Measurements from ENCODE around the gene BTN3A1.

BTN3A1 gene

DNA sequence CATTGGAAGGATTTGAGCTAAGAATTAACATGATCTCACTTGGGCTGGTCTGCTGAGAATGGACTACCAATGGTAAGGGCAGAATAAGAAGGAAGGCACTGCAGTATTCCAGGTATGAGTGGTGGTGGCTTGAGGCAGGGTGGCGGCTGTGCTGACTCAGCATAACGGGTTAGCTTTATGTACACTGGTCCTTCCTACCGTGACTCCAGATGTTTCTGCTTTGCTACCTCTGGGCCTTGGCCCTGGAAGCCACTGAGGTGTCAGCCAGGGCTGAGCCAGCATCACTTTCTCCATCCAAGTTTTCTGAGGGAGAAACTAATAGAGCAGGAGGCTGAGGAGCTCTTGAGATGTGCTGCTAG lies 25.4 kb downstream of the BTN3A1 start:
- Histone ChIP-seq H3K9me3 (ENCODE audit: control insufficient read depth, insufficient read depth, low read length) (no peaks in the 10 kb centered on the region), H3K27me3 (ENCODE audit: control insufficient read depth, low read length) (no peaks in the 10 kb centered on the region), H3F3A (ENCODE audit: control insufficient read depth, insufficient read depth) (no peaks in the 10 kb centered on the region), H3K4me3 (ENCODE audit: low read length) (no peak overlapping the region), H3K4me1 (ENCODE audit: control insufficient read depth, low read length) (no peaks in the 10 kb centered on the region), H3K27ac (ENCODE audit: low read depth, low read length) (no peak overlapping the region), H4K20me1 (ENCODE audit: control insufficient read depth, insufficient read depth, low read depth, low read length) (no peaks in the 10 kb centered on the region), H3K4me2 (ENCODE audit: low read length) (no peak overlapping the region), H3K9me2 (replicated peaks; ENCODE audit: control insufficient read depth, low read length) (no peaks in the 10 kb centered on the region), H3K79me2 (ENCODE audit: control insufficient read depth, low read length) (no peaks in the 10 kb centered on the region), H3K36me3 (ENCODE audit: control insufficient read depth, low read length) (peaks cover 3% of the 10 kb centered on the region; the same call in 1 of the 2 replicates)
- TF ChIP-seq, protein P1, sequence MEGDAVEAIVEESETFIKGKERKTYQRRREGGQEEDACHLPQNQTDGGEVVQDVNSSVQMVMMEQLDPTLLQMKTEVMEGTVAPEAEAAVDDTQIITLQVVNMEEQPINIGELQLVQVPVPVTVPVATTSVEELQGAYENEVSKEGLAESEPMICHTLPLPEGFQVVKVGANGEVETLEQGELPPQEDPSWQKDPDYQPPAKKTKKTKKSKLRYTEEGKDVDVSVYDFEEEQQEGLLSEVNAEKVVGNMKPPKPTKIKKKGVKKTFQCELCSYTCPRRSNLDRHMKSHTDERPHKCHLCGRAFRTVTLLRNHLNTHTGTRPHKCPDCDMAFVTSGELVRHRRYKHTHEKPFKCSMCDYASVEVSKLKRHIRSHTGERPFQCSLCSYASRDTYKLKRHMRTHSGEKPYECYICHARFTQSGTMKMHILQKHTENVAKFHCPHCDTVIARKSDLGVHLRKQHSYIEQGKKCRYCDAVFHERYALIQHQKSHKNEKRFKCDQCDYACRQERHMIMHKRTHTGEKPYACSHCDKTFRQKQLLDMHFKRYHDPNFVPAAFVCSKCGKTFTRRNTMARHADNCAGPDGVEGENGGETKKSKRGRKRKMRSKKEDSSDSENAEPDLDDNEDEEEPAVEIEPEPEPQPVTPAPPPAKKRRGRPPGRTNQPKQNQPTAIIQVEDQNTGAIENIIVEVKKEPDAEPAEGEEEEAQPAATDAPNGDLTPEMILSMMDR (IDR thresholded peaks at IDR 0.05; ENCODE audit: low read depth, low read length, poor library complexity, severe bottlenecking), result no peak
- no peak for TF ChIP-seq EZH2phosphoT487 (IDR thresholded peaks at IDR 0.05; ENCODE audit: borderline replicate concordance, low read length)

DNA sequence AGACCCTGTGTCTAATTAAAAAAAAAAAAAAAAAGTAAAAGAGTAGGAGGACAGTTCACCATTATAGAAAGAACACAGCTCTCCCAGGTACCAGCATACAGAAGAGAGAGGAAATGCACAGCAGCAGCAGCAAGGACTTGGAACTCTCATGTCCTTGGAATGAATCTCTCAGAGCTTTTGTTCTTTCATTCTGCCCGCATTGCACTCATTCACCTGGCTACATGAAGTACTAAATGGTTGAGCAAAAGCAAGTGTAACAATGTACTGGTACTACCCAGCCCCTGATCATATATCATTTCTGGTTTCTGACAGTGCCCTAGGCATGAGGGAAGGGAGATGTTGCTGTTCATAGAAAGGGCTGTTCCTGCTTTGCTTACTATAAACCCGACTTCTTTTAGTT lies 26.1 kb downstream of the BTN3A1 start:
- Histone ChIP-seq H4K20me1 (ENCODE audit: control insufficient read depth, insufficient read depth, low read depth, low read length) (no peaks in the 10 kb centered on the region), H3K4me3 (ENCODE audit: low read length) (no peak overlapping the region), H3F3A (ENCODE audit: control insufficient read depth, insufficient read depth) (no peaks in the 10 kb centered on the region), H3K4me1 (ENCODE audit: control insufficient read depth, low read length) (no peaks in the 10 kb centered on the region), H3K9me3 (ENCODE audit: control insufficient read depth, insufficient read depth, low read length) (no peaks in the 10 kb centered on the region; the same call in 1 of the 2 replicates), H3K4me2 (ENCODE audit: low read length) (no peak overlapping the region), H3K27me3 (ENCODE audit: control insufficient read depth, low read length) (no peaks in the 10 kb centered on the region), H3K9me2 (replicated peaks; ENCODE audit: control insufficient read depth, low read length) (no peaks in the 10 kb centered on the region), H3K27ac (ENCODE audit: low read depth, low read length) (no peak overlapping the region), H3K36me3 (ENCODE audit: control insufficient read depth, low read length) (peaks cover 3% of the 10 kb centered on the region; the same call in 1 of the 2 replicates), H3K79me2 (ENCODE audit: control insufficient read depth, low read length) (no peaks in the 10 kb centered on the region)
- no peak for TF ChIP-seq EZH2phosphoT487 (IDR thresholded peaks at IDR 0.05; ENCODE audit: borderline replicate concordance, low read length)
- TF ChIP-seq, protein P1 (IDR thresholded peaks at IDR 0.05; ENCODE audit: low read depth, low read length, poor library complexity, severe bottlenecking), result no peak

DNA sequence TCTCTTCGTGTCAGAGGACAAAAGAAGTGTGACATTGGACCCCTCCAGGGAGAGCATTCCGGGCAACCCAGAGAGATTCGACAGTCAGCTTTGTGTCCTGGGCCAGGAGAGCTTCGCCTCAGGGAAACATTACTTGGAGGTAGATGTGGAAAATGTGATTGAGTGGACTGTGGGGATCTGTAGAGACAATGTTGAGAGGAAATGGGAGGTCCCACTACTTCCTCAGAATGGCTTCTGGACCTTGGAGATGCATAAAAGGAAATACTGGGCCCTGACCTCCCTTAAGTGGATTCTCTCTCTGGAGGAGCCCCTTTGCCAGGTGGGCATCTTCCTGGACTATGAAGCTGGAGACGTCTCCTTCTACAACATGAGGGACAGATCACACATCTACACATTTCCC lies 28.7 kb downstream of the BTN3A1 start:
- Histone ChIP-seq H3K4me3 (ENCODE audit: low read length) (no peak overlapping the region), H3F3A (ENCODE audit: control insufficient read depth, insufficient read depth) (no peaks in the 10 kb centered on the region), H3K36me3 (ENCODE audit: control insufficient read depth, low read length) (peaks cover 3% of the 10 kb centered on the region; the same call in 1 of the 2 replicates), H3K4me2 (ENCODE audit: low read length) (no peak overlapping the region), H3K27me3 (ENCODE audit: control insufficient read depth, low read length) (no peaks in the 10 kb centered on the region), H3K9me3 (ENCODE audit: control insufficient read depth, insufficient read depth, low read length) (peaks cover 6% of the 10 kb centered on the region), H4K20me1 (ENCODE audit: control insufficient read depth, insufficient read depth, low read depth, low read length) (no peaks in the 10 kb centered on the region), H3K27ac (ENCODE audit: low read depth, low read length) (no peak overlapping the region), H3K4me1 (ENCODE audit: control insufficient read depth, low read length) (no peaks in the 10 kb centered on the region), H3K9me2 (replicated peaks; ENCODE audit: control insufficient read depth, low read length) (no peaks in the 10 kb centered on the region), H3K79me2 (ENCODE audit: control insufficient read depth, low read length) (no peaks in the 10 kb centered on the region)
- TF ChIP-seq EZH2phosphoT487 (IDR thresholded peaks at IDR 0.05; ENCODE audit: borderline replicate concordance, low read length), result no peak
- TF ChIP-seq, protein P1 (IDR thresholded peaks at IDR 0.05; ENCODE audit: low read depth, low read length, poor library complexity, severe bottlenecking), result no peak

Measured in DOHH2 (cell line).